Nephron progenitor cell (in vitro differentiated cells): ENCODE measurements around the gene CBX1.

ENCODE experiments used
- DNase-seq: peaks from one replicate; pipeline ENCODE4 v3.0.0; 2021
- H3K27ac Mint-ChIP-seq: 2 replicates; pipeline ENCODE4 v1.8.0; 2021; ENCODE audit warnings: mild to moderate bottlenecking, moderate library complexity, mixed read lengths
- H3K27me3 Mint-ChIP-seq: 2 replicates; pipeline ENCODE4 v1.8.0; 2021; ENCODE audit warnings: mild to moderate bottlenecking, low read depth, mixed read lengths; ENCODE audit not compliant: poor library complexity
- H3K36me3 Mint-ChIP-seq: 2 replicates; pipeline ENCODE4 v1.8.0; 2021; ENCODE audit warnings: low read depth, mixed read lengths
- H3K4me1 Mint-ChIP-seq: 2 replicates; pipeline ENCODE4 v1.8.0; 2021; ENCODE audit warnings: mixed read lengths
- H3K4me3 Mint-ChIP-seq: 2 replicates; pipeline ENCODE4 v1.8.0; 2021; ENCODE audit warnings: mild to moderate bottlenecking, moderate library complexity, mixed read lengths
- H3K9me3 Mint-ChIP-seq: 2 replicates; pipeline ENCODE4 v1.8.0; 2021; ENCODE audit warnings: mild to moderate bottlenecking, moderate library complexity, mixed read lengths
- CTCF ChIP-seq: fragments of 200-600 bp; sonication (generic); IDR thresholded peaks from 2 replicates; pipeline ENCODE4 v1.5.0; 2021; ENCODE audit warnings: antibody characterized with exemption

Gene CBX1

DNA sequence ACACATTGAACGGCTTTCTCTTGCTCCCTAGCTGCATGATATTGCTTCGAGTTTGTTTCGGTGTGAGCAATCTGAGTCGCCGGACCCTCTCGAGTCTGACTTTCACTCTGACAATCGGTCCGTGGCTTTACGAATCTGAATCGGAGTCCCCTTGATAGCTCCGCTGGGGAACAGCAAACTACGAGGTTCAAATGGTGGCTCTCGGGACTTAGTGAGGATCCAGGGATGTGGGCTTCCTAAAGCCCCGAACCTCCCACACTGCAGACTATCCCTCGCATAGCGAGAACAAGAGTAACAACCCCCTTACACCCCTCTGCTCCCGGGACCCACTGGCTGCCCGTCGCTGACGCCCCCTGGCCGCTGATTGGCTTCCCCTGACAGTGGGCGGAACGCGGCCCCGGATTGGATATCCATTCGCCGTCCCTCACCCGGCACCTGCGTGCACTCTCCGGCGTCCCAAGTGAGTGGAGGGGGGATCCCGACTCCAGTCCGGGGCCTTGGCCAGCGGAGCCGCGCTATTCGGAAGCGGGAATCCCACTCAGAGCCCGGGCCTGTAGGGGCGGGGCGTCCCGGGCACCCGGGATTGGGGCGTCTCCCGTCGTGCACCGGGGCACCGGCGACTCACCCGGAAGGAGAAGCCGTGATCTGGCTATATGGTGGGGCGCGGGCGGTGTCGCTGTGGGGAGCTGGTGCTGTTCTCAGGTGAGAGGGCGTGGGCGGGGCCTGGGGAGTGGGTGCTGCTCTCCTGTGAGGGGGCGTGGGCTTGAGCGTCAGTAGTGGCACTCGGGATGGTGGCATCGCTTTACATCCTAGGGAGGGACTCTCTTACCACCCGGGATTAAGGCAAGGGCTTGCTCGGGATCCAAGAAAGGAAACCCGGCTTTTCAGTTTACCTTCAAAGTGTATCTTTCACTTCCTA lies 6.1 kb upstream of the CBX1 start, which contains the start of gene SNX11:
Gene SNX11 (plus strand): TSS at position 630 of the 919 bp plus-strand sequence. CDS start 4,278 bp downstream, outside the sequence.
- Mint-ChIP-seq H3K4me1 (peaks cover 33% of the 10 kb centered on the region), H3K36me3 (peaks cover 13% of the 10 kb centered on the region), H3K27ac (peak within 1 kb of the TSS; percentile 95), H3K4me3 (peak within 1 kb of the TSS; percentile 92), H3K27me3 (peaks cover 7% of the 10 kb centered on the region), H3K9me3 (peaks cover 17% of the 10 kb centered on the region)
- DNase-seq: peak; percentile 91
- TF ChIP-seq CTCF: no peak

DNA sequence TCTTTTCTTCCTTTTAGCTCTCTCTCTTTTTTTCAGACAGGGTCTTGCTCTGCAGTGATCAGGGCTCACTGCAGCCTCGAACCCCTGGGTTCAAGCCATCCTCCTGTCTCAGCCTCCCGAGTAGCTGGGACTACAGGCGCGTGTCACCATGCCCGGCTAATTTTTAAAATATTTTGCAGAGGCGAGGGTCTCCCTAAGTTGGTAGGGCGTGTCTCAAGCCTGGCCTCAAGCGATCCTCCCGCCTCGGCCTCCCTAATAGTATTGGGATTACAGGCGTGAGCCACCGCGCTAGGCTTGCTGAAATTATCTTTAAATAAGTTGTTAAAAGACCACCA lies 5.5 kb upstream of the CBX1 start:
- H3K9me3 Mint-ChIP-seq: peaks cover 19% of the 10 kb centered on the region
- H3K27me3 Mint-ChIP-seq: peaks cover 5% of the 10 kb centered on the region
- peaks cover 33% of the 10 kb centered on the region for H3K4me1 Mint-ChIP-seq
- H3K36me3 Mint-ChIP-seq: peaks cover 7% of the 10 kb centered on the region
- no peak for TF ChIP-seq CTCF
- H3K4me3 Mint-ChIP-seq: peak overlapping the region; percentile 92
- no peak overlapping the region for H3K27ac Mint-ChIP-seq
- DNase-seq: no peak

GRCh38 chr17:48104440-48104839 lies 3.2 kb upstream of the CBX1 start:
- no peak for TF ChIP-seq CTCF
- H3K4me1 Mint-ChIP-seq: peaks cover 30% of the 10 kb centered on the region

GRCh38 chr17:48102798-48103715 lies 1.8 kb upstream of the CBX1 start:
- TF ChIP-seq CTCF: no peak
- DNase-seq: no peak
- Mint-ChIP-seq H3K27me3 (peaks cover 5% of the 10 kb centered on the region), H3K27ac (no peak overlapping the region), H3K9me3 (peaks cover 22% of the 10 kb centered on the region), H3K36me3 (peaks cover 19% of the 10 kb centered on the region), H3K4me3 (no peak overlapping the region), H3K4me1 (peaks cover 22% of the 10 kb centered on the region)

More at GRCh38 chr17:48104440-48104839, 3.2 kb upstream of the CBX1 start:
- peaks cover 5% of the 10 kb centered on the region for H3K27me3 Mint-ChIP-seq
- no peak for DNase-seq
- peaks cover 8% of the 10 kb centered on the region for H3K36me3 Mint-ChIP-seq
- H3K9me3 Mint-ChIP-seq: peaks cover 22% of the 10 kb centered on the region
- H3K4me3 Mint-ChIP-seq: no peak overlapping the region
- H3K27ac Mint-ChIP-seq: no peak overlapping the region

GRCh38 chr17:48102043-48102750 lies 919 bp upstream of the CBX1 start:
- H3K36me3 Mint-ChIP-seq: peaks cover 21% of the 10 kb centered on the region
- peaks cover 18% of the 10 kb centered on the region for H3K4me1 Mint-ChIP-seq
- no peak for TF ChIP-seq CTCF
- H3K9me3 Mint-ChIP-seq: peaks cover 22% of the 10 kb centered on the region
- no peak for DNase-seq
- H3K27ac Mint-ChIP-seq: no peak overlapping the region
- peak overlapping the region; percentile 100 for H3K4me3 Mint-ChIP-seq
- H3K27me3 Mint-ChIP-seq: peaks cover 5% of the 10 kb centered on the region
